Activated CD4-positive, alpha-beta T cell treated with anti-CD3 and anti-CD28 coated beads, Interleukin-2, Interleukin-4, amounts not matched to agents 100 ng/mL and 50 ng/mL, durations not matched to agents 16 hours and 8 hours (primary cell): ENCODE data around the gene ZFP1.
"Not testable (repeated sequence)": the region's sequence is repeated elsewhere in the genome, so short reads cannot be mapped to it uniquely, and the experiment has no call there.

Experiments
- DNase-seq: peaks from one replicate; pipeline ENCODE4 v3.0.0-alpha.2; 2020; ENCODE audit warnings: low spot score

Gene ZFP1

DNA sequence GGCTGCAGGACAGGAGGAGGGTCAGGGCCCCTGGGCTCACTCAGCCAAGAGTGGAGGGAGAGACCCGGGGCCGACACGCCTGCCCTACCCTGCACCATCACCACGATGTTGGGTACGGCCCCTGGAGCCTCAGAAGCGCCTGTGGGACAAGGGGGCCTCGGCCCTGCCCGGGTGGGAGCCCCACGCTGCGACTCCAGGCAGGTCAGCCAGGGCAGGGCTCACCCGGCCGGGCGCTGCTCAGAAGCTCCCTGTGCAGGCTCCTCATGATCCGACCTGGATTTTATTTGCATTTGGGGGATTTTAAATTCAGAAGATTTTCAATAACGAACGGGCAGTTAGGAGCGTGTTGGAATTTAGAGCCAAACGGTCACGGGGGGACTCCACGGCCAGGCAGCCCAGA lies 56.6 kb downstream of the ZFP1 start:
- not testable (repeated sequence) for DNase-seq

DNA sequence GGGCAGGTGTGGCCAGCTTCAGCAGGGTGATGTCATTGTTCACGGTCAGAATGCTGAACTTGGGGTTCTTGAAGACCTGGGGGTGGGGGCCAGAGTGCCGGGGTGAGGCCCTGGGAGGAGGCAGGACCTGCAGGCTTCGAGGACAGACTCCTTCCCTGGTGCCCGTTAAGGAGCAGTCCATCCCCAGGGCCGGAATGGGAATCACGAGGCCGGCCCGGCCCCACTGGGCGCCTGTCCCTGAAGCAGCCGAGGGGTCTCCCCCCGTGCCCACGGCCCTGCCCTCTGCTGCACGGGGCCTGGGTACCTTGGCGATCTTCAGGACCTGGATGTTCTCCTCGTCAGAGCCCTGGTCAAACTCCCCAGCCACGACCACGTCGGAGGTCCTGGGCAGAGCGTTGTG lies 57.1 kb downstream of the ZFP1 start:
- DNase-seq: not testable (repeated sequence)

DNA sequence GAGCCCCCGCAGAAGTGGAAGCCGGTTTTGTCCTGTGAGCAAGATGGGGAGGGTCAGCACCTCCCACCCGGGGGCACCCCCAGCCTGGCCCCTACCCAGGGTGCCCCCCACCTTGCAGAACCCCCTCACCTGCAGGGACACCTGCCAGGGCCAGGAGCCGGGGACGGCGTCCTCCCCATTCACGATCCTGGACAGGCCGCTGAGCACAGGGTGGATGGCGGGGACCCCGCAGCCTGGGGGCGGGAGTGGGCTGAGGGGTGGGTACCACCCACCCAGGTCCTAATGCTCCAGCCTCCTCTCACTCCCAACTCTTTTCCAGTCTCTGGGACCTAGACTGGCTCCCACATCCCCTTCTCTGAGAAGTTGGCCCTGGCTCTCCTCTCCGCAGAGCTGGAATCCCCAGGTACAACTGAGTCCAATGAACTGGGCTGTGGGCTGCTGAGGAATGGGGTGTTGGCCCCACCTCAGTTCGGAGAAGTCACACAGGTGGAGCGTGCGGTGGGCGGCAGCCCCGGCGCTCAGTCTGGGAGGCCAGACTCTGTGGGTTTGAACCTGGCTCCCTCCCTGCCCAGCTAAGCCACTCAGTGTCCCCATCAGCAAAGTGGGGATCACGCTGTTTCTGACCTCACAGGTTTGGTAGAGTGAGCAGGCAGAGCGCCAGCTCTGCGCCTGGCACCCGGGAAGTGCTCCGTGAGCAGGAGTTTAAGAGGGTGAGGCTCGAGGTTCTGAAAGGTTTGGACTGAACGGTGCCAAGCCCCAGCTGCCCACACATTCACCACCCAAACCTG lies 57.8 kb downstream of the ZFP1 start:
- DNase-seq: not testable (repeated sequence)

DNA sequence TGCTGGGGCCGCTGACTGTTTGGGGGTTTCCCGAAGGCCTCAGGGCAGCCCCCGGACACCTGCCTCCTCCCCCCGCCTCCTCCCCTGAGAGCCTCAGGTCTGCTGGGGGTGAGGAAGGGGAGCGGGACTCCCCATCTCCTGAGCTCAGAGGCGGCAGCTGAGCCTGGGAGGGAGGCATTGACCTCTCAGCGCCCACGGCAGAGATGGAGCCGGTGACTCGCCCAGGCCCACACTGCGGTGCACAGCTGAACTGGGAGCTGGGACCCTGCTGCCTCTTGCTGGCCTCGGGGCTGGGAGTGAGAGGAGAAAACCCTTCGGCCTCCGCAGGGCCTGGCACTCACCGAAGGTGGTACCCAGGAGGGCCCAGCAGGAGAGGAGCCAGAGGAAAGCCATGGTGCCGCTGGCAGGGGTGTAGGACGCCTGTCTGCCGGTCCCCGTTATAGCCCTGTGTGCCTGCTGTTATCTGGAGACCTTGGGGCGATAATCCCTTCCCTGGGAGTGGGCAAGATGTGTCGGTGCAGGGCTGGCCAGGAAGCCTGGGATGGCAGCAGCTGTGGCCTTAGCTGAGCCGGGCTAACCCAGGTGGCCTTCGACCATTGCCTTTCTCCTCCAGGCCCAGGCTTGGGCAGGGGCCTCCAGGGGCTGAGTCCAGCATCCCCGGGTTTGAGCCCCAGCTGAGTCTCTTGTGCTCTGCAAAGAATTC lies 58.6 kb downstream of the ZFP1 start, which contains the start of gene CTRB2:
Gene CTRB2 (minus strand): TSS at position 413 of the 703 bp plus-strand sequence. CDS start 20 bp downstream, at position 393.
- no peak for DNase-seq

DNA sequence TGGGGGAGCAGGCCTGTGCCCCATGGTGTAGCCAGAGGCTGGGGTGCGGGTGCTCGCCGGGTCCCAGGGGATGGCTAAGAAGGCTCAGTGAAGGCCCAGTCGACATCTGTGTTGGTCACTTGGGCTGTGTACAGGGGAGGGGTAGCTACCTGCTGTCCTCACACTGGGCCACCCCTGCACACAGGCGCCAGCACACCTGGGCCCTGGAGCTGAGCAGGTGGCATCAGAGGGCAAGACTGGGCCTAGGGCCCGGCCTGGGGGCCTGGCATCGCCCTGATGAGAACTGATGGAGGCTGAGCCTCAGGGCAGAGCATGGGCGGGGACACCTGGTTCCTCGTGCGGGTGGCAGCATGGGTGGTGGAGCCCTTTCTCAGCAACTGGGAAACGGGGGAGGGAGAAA lies 59.5 kb downstream of the ZFP1 start:
- no peak for DNase-seq

DNA sequence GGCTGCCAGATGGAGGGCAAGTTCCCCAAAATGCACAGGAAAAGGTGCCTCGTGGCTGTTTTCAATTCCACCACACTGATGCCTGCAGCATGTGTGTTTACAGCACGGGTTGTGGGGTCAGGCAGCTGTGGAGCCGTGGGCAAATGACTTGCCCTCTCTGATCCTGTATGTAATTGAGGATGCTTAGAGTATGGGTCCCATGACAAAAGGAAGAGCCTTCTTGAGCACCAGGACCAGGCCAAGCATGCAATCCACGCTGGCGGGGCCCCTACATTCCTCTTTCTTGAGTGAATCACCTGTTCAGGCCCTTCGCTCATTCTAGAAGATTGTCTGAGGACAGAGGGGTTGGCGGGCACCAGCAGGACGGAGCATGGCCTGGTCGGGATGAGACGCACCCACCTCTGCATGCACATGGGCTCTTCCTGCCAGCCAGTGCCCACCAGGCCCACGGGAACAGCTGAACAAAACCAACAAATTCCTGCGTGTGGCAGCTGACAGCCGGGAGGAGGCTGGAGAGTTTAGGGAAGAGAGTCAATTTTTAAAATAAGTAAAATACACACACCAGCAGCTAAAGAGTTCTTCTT lies 60.0 kb downstream of the ZFP1 start:
- no peak for DNase-seq

DNA sequence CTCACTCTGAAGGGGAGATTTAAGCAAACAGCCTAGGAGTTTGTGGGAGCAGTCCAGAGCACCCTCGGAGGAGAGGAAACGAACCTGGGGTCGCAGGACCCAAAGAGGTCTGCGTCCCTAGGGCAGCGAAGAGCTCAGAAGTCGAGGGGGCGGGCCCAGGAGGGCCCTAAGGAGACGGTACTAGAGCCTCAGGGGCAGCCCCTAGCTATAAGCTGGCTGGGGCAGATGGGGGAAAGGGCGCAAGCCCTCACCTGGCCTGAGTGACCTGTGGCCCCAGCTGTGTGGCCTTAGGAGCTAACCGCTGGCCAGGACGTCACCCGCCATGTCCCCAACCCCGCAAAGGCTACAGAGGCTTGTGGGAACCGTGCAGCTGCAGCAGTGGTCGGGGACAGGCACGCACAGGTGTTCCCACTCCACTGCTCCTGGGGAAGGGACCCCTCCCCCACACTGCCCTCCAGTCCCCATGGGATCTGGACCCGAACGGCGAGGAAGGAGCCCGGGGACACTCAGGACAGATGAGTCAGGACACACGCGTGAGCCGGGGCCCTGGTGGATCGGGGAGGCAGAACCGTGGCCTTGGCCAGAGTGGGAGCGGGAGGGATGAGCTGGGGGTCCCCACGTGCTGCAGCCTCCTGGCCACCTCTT lies 60.7 kb downstream of the ZFP1 start:
- no peak for DNase-seq

DNA sequence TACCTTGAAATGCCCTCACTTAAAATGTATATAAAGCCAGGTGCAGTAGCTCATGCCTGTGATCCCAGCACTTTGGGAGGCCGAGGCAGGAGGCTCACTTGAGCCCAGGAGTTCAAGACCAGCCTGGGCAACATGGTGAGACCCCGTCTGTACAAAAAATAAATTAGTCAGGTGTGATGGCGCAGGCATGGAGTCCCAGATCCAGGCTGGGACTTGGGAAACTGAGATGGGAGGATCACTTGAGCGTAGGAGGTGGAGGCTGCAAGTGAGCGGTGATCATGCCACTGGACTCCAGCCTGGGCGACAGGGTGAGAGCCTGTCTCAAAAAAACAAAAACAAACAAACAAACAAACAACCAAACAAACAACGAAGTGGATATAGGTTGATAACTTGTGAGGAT lies 61.2 kb downstream of the ZFP1 start:
- not testable (repeated sequence) for DNase-seq

DNA sequence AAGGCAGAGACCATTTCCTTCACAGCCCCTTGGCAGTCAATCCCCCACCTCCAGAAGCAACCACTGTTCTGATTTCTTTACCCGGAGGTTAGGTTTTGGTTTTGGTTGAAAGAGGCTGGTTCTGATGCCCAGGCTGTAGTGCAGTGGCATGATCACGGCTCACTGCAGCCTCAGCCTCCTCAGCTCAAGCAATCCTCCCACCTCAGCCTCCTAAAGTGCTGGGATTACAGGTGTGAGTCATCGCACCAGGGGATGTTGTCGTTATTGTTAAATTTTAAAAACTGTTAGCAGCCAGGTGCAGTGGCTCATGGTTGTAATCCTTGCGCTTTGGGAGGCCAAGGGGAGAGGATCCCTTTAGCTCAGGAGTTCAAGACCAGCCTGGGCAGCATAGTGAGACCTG lies 61.6 kb downstream of the ZFP1 start:
- DNase-seq: no peak

DNA sequence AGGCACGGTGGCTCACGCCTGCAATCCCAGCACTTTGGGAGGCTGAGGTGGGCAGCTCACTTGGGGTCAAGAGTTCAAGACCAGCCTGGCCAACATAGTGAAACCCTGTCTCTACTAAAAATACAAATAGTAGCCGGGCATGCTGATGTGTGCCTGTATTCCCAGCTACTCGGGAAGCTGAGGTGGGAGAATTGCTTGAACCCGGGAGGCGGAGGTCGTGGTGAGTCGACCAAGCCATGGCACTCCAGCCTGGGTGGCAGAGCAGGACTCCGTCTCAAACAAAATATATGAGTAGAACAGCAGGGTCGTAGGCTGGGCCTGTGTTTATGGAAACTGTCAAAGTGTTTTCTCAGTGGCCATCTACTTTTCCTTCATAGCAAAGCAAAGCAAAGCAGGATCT lies 63.0 kb downstream of the ZFP1 start:
- not testable (repeated sequence) for DNase-seq

DNA sequence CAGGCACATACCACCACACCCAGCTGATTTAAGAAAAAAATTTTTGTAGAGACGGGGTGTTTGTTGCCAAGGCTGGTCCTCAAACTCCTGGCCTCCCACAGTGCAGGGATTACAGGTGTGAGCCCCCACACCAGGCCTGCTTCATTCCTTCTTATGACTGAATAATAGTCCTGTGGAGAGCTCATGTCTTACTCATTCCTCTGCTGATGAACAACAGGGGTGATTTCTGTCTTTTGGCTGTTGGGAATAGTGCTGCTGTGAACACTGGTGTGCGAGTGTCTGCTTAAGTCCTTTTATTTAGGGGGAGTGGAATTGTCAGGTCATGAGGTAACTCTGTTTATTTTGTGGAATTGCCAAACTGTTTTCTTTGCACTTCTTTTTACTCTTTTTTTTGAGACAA lies 67.8 kb downstream of the ZFP1 start:
- DNase-seq: no peak

DNA sequence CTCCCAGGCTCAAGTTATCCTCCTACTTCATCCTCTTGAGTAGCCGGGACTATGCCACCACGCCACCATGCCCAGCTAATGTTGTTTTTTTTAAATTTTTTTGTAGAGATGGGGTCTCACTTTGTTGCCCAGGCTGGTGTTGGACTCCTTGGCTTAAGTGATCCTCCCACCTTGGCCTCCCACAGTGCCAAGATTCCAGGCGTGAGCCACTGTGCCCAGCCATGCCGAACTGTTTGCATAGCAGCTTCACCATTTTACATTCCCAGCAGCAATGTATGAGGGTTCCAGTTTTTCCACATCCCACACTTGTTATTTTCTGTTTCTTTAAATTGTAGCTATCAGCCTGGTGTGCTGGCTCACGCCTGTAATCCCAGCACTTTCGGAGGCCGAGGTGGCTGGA lies 68.3 kb downstream of the ZFP1 start:
- no peak for DNase-seq

DNA sequence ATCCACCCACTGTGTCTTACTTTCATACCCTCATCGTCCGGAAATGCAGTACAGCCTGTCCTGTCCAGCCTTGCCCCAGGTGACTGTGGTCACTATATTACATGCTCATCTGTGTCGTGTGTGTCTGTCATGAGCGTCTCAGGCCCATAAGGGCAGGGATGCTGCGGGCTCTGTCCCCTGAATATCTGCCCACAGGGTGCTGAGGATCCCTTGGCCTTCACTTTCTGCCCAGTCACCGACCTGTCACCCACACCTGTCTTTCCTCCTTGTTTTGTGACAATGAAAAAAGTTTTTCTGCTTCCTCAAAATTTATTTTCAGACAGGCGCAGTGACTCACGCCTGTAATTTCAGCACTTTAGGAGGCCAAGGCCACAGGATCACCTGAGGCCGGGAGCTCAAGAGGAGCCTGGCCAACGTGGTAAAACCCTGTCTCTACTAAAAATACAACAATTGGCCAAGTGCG lies 69.1 kb downstream of the ZFP1 start:
- no peak for DNase-seq

DNA sequence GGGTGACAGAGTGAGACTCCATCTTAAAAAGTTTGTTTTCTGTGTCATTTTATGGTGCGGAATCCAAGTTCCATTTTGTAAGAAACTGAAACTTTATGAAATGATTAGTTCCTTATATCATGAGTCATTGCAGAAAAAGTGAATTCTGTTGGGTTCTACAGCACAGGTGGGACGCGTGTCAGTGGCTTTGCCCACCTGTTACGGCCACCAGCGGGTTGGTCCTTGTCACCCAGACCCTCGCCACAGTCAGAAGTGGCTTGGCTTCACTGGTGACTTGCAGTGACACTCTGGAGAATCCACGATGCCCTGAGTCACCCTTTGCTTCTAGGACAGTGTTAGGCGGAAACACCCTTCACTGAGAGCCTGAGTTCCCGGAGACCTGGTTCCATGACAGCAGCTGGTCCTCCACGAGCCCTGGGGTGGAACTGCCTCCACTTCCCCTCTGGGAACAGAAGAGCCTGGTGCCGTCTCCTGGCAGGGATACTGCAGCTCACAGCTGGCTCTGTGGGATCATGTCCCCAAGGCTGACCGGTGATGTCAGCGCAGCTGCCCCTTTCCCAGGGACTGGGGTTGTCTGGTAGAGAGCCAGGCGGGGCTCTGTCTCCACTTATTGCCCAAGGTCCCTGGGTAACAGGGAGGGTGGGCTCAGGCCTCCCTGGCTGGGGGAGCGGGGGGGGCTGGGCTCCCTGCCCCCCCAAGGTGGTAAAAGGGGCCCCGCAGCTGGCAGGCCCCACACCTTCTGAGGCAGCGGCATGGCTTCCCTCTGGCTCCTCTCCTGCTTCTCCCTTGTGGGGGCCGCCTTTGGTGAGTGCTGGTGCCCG lies 70.1 kb downstream of the ZFP1 start, which contains the start of gene CTRB1:
Gene CTRB1 (plus strand): TSS at position 733 of the 821 bp plus-strand sequence. CDS start 20 bp downstream, at position 753.
- DNase-seq: no peak

DNA sequence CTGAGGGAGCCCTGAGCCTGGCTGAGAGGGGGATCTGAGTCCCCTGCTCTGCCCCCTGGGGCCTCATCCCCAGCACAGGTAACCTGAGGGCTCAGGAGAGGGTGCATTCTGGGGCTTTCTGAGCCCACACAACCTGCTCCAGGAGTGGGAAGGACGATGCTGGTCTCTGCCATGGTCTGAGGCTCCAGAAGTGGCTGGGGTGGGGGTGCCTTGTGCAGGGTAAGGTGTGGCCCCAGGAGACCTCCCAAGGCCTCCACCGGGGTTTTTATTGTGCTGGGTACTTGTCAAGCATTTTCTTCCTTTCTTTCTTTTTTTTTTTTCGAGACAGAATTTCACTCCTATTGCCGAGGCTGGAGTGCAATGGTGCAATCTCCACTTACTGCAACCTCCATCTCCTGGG lies 70.8 kb downstream of the ZFP1 start:
- DNase-seq: no peak

DNA sequence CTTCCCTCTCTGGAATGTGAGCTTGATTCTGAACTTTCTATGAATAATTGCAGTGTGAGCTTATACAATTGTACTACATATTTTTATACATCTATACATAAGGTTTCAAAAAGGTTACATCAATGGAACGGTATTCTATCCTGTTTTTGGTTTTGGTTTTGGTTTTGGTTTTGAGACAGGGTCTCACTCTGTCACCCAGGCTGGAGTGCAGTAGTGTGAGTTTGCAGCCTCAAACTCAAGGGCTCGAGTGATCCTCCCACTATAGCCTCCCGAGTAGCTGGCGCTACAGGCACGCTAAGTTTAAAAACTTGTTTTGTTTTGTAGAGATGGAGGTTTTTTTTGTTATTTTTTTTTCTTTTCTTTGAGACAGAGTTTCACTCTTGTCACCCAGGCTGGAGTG lies 71.5 kb downstream of the ZFP1 start:
- DNase-seq: no peak
